Activated CD8-positive, alpha-beta memory T cell treated with anti-CD3 and anti-CD28 coated beads, Interleukin-2, amount 10 ng/mL, durations not matched to agents 7 days and 5 days (primary cell): ENCODE data around the gene EVPL. TPM values are rescaled to one million over a fixed set of nuclear protein-coding genes. Genes with fewer than 3 reads are reported as not detected.

ENCODE experiments used
- ATAC-seq: fragments of 150-1000 bp; cut with Tn5 transposase; one replicate; pipeline ENCODE4 v1.10.0; 2021; ENCODE audit warnings: moderate library complexity
- CTCF ChIA-PET: fragments of 350-600 bp; sonication (Branson Sonifier 250); formaldehyde crosslinking; loops from one replicate; lab custom pipeline; 2021; ENCODE audit warnings: antibody characterized with exemption; lab: Charles Lee
- DNase-seq: peaks from one replicate; pipeline ENCODE4 v3.0.0-alpha.2; 2020
- H3K27ac Mint-ChIP-seq: one replicate; pipeline ENCODE4 v1.8.0; 2021; ENCODE audit warnings: mild to moderate bottlenecking, mixed read lengths
- H3K27me3 Mint-ChIP-seq: one replicate; pipeline ENCODE4 v1.8.0; 2021; ENCODE audit warnings: mixed read lengths
- H3K36me3 Mint-ChIP-seq: one replicate; pipeline ENCODE4 v1.8.0; 2021; ENCODE audit warnings: mild to moderate bottlenecking, mixed read lengths
- H3K4me1 Mint-ChIP-seq: one replicate; pipeline ENCODE4 v1.8.0; 2021; ENCODE audit warnings: mixed read lengths
- H3K4me3 Mint-ChIP-seq: one replicate; pipeline ENCODE4 v1.8.0; 2021; ENCODE audit warnings: mild to moderate bottlenecking, moderate library complexity, mixed read lengths
- H3K9me3 Mint-ChIP-seq: one replicate; pipeline ENCODE4 v1.8.0; 2022; ENCODE audit warnings: low read depth, mixed read lengths
- total RNA-seq, 2 experiments: library from RNA; stranded (reverse); gene quantifications; one replicate each; pipeline ENCODE4 v1.2.3, GENCODE V29; 2021

The EVPL gene
- total RNA-seq, 2 experiments from 2014 or later: 0.03 TPM; not detected in 1

DNA sequence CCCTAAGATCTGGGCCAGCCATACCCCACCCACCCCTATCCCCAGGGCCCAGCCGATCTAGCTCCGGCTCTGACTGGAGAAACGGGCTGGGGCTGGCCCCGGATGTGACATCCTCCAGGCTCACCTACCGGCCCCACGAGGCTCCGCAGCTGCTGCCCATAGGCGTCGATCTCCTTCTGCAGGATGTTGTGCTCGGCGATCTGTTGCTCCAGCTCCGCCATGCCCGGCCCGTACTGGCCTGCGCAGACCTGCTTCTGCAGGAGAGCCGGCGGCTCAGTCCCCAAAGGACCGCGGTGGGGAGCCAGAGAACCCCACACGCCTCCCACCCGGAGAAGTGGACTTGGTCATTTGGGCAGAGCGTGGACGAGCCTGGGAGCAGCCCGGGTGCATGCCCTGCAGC, 4.8 kb downstream of the EVPL start:
- CTCF ChIA-PET: no interaction called here
- Mint-ChIP-seq H3K9me3 (no peaks in the 10 kb centered on the region), H3K4me3 (no peak overlapping the region), H3K27ac (no peak overlapping the region), H3K4me1 (peaks cover 2% of the 10 kb centered on the region), H3K36me3 (no peaks in the 10 kb centered on the region), H3K27me3 (no peaks in the 10 kb centered on the region)
- DNase-seq (no peak), ATAC-seq (no peak)

DNA sequence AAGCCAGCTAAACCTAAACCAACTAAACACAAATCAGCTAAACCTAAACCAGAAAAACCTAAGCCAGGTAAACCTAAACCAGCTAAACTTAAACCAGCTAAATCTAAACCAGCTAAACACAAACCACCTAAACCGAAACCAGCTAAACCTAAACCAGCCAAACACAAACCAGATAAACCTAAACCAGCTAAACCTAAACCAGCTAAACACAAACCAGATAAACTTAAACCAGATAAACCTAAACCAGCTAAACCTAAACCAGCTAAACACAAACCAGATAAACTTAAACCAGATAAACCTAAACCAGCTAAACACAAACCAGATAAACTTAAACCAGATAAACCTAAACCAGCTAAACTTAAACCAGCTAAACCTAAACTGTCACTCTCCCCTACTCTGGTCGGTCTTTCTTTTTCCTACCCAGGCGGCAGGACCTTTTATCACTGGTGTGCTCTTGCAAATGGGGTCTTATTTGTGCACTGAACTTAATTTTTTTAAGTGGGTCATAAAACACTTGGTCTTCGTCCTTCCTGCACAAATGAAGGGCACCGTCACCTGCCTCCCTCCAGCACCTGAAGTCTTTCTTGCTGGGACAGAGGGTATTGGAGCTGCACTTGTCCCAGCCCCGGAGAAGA, 7.2 kb downstream of the EVPL start:
- Mint-ChIP-seq H3K27me3 (no peaks in the 10 kb centered on the region), H3K36me3 (no peaks in the 10 kb centered on the region), H3K4me1 (peaks cover 2% of the 10 kb centered on the region), H3K27ac (no peak overlapping the region), H3K9me3 (no peaks in the 10 kb centered on the region), H3K4me3 (no peak overlapping the region)
- DNase-seq: no peak
- CTCF ChIA-PET: interaction anchor here (0.8 to 9.9 kb wide), 9 partner anchors 9 to 281 kb away, joined by 3 to 135 read pairs (median 4); partner anchors contain the start of genes CDK3 and EXOC7
- no peak for ATAC-seq

DNA sequence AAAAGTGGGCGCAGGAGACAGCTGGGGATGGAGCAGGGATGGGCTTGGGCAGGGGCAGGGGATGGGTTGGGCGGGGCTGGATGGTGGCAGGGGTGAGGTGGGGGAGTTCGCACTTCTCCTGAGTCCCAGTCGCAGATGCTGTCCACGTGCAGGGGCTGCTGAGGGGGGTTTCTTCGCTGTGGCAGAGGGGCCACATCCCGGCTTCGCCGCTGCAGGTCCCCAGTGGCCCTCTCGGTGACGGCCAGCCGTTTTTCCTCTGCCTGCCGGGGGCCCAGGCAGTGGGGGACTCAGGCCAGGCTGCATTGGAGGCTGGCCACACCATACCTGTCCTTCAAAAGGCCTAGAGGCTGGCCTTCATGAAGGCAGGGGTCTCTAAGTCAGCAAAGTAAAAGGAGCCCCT, 8.3 kb downstream of the EVPL start:
- Mint-ChIP-seq H3K4me3 (no peak overlapping the region), H3K27me3 (no peaks in the 10 kb centered on the region), H3K36me3 (no peaks in the 10 kb centered on the region), H3K27ac (no peak overlapping the region), H3K4me1 (peaks cover 6% of the 10 kb centered on the region), H3K9me3 (no peaks in the 10 kb centered on the region)
- DNase-seq: no peak
- no peak for ATAC-seq
- CTCF ChIA-PET: interaction anchor here (0.8 to 9.9 kb wide), 8 partner anchors 8 to 282 kb away, joined by 3 to 135 read pairs (median 4); partner anchors contain the start of genes CDK3 and EXOC7

DNA sequence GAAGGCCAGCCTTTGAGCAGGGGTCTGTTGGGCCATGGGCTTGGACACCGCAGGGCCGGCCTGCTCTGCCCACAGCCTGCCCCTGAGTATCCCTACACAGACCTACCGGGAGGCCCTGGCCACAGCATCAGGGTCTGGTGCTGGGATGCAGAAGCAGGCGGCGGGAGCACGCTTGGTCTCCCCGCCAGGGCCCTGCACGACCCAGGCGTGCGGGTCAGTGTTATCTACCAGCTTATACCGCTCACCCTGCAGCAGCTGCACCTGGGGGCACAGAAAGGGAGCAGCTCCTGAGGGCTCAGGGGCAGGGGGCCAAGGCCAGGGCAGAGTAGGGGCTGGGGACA, 8.8 kb downstream of the EVPL start:
- CTCF ChIA-PET: interaction anchor here (1.0 to 9.9 kb wide), 6 partner anchors 12 to 113 kb away, joined by 3 to 135 read pairs (median 10); partner anchors contain the start of gene CDK3

DNA sequence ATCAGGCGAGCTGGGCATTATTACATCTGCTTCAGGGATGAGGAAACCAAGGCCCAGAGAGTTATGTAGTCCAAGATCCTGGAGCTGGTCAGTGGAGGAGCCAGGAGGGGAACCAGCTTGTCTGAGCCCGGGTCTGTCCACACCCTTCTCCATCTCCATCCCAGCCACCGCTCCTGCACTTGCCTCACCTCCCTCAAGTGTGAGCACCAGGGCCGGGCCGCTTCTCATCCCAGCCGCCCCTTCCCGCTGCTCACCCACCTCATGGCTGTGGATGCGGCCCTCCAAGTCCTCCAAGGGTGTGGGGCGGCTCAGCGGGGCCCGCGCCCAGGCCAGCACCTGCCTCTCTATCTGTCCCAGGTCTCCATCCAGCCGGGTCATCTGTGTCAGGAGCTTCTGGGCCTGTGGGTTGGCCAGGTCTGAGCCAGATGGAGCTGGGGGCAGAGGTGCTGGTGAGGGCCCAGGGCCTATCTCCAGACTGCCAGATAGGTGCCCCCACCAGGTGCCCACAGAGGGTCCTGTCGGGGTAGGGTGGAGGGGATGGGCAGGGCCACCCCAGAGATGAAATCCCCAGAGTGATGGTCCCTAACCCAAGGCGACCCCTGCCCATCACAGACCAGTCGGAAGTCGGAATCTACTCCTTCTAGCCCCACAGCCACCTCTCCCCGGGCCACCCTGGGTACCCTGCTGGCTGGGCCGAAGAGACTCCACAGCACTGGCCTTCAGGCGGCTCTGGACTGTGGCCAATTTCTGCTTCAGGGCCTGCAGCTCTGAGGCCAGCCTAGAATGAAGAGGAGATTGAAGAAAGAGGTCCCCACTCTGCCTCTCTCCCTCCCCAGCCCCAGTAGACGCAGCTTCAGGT, 9.4 kb downstream of the EVPL start:
- Mint-ChIP-seq H3K4me1 (peaks cover 6% of the 10 kb centered on the region), H3K27me3 (no peaks in the 10 kb centered on the region), H3K36me3 (no peaks in the 10 kb centered on the region), H3K4me3 (no peak overlapping the region), H3K9me3 (no peaks in the 10 kb centered on the region), H3K27ac (no peak overlapping the region)
- CTCF ChIA-PET: interaction anchor here (1.0 to 9.9 kb wide), 5 partner anchors 10 to 91 kb away, joined by 3 to 135 read pairs (median 6); partner anchors contain the start of gene CDK3
- ATAC-seq (no peak), DNase-seq (no peak)

More for the DNA sequence above, 8.8 kb downstream of the EVPL start:
- H3K27me3 Mint-ChIP-seq: no peaks in the 10 kb centered on the region
- H3K9me3 Mint-ChIP-seq: no peaks in the 10 kb centered on the region
- peaks cover 6% of the 10 kb centered on the region for H3K4me1 Mint-ChIP-seq
- no peak overlapping the region for H3K27ac Mint-ChIP-seq
- ATAC-seq: no peak
- H3K4me3 Mint-ChIP-seq: no peak overlapping the region
- H3K36me3 Mint-ChIP-seq: no peaks in the 10 kb centered on the region
- DNase-seq: no peak

DNA sequence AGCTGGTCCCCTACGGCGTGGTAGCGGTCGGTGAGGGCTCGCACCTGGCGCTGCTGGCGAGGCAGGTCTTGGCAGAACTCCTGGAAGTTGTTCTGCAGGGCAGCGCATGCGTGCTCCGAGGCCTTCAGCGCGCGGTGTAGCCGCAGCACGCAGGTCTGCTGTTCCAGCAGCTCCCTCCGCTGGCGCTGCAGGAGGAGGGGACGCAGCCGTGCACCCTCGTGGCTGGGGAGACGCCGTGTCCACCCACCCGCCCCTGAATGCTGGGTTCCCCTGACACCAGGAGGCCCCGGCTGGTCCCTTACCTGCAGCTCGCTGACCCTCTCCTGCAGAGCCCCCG, 12.2 kb downstream of the EVPL start:
- Mint-ChIP-seq H3K27ac (no peak overlapping the region), H3K4me1 (peaks cover 6% of the 10 kb centered on the region), H3K36me3 (no peaks in the 10 kb centered on the region), H3K27me3 (no peaks in the 10 kb centered on the region), H3K4me3 (no peak overlapping the region), H3K9me3 (no peaks in the 10 kb centered on the region)
- DNase-seq: no peak
- no peak for ATAC-seq
- CTCF ChIA-PET: interaction anchor here (0.7 to 9.9 kb wide), 56 partner anchors 14 to 383 kb away, joined by 3 to 135 read pairs (median 5); partner anchors contain the start of genes CDK3, EXOC7, FOXJ1 and PRPSAP1

DNA sequence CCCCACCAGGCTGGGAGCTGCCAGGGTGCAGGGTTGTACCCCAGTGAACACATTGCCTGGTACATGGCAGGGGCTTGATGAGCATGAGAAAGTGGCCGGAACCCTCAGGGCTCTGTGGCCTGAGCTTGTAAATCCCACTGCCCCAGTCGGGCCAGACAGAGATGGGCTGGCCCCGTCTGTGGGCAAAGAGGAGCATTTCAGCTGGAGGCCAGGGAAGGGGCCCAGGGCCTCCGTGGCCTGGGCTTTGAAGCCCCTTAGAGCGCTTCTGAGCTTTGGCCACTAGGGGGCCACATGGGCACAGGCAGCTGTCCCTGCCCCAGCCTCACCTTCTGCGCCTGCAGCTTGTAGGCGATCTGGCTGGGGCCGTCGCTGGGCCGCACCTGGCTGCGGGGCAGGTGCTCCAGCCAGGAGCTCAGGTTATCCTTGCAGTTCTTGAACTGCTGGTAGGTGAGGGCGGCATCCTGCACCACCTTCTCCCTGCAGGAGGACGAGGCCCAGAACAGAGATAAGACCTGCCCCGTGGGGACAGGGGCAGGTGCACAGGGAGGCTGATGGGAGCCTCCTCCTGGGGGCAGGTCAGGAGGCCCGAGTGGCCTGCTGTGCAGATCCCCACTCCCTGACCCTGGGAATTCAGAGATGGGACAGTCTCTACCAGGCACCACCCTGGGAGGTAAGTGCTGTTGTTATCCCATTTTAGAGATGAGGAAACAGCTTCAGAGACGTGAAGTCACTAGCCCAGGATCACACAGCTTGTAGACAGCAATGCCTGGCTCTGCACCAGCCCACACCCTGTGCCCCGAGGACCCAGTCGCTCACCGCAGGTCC, 12.8 kb downstream of the EVPL start:
- Mint-ChIP-seq H3K9me3 (no peaks in the 10 kb centered on the region), H3K27ac (no peak overlapping the region), H3K27me3 (no peaks in the 10 kb centered on the region), H3K4me3 (no peak overlapping the region), H3K4me1 (peaks cover 4% of the 10 kb centered on the region), H3K36me3 (no peaks in the 10 kb centered on the region)
- peak; percentile 98 for ATAC-seq
- DNase-seq: peak; percentile 85
- CTCF ChIA-PET: interaction anchor here (0.6 to 9.9 kb wide), 79 partner anchors 14 to 598 kb away, joined by 3 to 135 read pairs (median 5); partner anchors contain the start of genes CDK3, EXOC7, FOXJ1 and PRPSAP1

DNA sequence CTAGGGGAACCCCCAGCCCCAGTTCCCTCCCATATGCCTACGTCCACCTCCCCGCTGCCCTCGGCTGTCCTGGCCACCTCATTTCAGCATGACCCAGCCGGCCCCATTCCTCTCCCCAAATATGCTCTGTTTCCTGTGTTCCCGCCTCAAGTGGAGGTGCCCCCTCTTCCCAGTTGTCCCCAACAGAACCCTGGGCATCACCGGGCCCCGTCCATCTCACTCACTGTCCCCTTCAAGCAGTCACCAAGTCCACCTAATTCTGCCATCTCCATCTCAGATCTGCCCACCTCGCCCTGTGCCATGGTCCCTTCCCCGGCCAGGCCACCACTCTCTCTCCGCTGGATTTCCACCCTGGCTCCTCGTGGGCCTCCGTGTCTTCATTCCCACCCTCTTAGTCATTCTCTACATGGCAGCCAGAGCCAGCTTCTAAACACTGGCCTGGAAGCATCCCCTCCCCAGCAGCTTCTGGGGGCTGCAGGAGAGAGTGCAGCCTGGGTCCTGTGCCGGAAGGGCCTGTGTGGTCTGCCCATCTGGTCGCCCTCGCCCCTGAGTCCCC, 13.7 kb downstream of the EVPL start:
- no peaks in the 10 kb centered on the region for H3K27me3 Mint-ChIP-seq
- no peaks in the 10 kb centered on the region for H3K9me3 Mint-ChIP-seq
- H3K27ac Mint-ChIP-seq: no peak overlapping the region
- H3K4me1 Mint-ChIP-seq: peaks cover 4% of the 10 kb centered on the region
- CTCF ChIA-PET: interaction anchor here (0.6 to 9.9 kb wide), 58 partner anchors 13 to 599 kb away, joined by 3 to 135 read pairs (median 5); partner anchors contain the start of genes CDK3, EXOC7, FOXJ1 and PRPSAP1
- no peaks in the 10 kb centered on the region for H3K36me3 Mint-ChIP-seq
- DNase-seq: no peak
- no peak for ATAC-seq
- H3K4me3 Mint-ChIP-seq: no peak overlapping the region

DNA sequence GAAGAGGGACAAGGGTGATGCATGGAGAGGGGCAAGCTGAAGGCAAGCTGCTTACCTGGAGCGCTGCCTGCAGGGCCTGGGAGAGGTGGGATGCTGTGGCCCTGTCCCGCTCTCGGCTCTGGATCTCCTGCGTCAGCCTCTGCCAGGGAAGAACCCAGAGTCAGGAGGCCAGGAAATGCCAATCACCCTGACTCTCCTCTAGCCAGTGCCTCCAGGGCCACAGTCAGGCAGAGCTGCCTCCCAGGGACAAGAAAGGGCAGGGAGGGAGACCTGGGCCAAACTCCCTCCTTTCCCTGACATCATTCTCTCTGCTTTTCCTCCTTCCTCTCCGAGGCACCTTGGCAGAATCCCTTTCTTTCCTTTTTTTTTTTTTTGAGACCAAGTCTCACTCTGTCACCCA, 15.2 kb downstream of the EVPL start:
- no peak overlapping the region for H3K27ac Mint-ChIP-seq
- H3K4me1 Mint-ChIP-seq: peaks cover 4% of the 10 kb centered on the region
- no peaks in the 10 kb centered on the region for H3K27me3 Mint-ChIP-seq
- CTCF ChIA-PET: interaction anchor here (0.9 to 9.9 kb wide), 10 partner anchors 11 to 329 kb away, joined by 3 to 135 read pairs (median 9); partner anchors contain the start of genes CDK3, EXOC7 and MRPL38
- H3K9me3 Mint-ChIP-seq: no peaks in the 10 kb centered on the region
- no peaks in the 10 kb centered on the region for H3K36me3 Mint-ChIP-seq
- DNase-seq (no peak), ATAC-seq (no peak)
- H3K4me3 Mint-ChIP-seq: no peak overlapping the region

DNA sequence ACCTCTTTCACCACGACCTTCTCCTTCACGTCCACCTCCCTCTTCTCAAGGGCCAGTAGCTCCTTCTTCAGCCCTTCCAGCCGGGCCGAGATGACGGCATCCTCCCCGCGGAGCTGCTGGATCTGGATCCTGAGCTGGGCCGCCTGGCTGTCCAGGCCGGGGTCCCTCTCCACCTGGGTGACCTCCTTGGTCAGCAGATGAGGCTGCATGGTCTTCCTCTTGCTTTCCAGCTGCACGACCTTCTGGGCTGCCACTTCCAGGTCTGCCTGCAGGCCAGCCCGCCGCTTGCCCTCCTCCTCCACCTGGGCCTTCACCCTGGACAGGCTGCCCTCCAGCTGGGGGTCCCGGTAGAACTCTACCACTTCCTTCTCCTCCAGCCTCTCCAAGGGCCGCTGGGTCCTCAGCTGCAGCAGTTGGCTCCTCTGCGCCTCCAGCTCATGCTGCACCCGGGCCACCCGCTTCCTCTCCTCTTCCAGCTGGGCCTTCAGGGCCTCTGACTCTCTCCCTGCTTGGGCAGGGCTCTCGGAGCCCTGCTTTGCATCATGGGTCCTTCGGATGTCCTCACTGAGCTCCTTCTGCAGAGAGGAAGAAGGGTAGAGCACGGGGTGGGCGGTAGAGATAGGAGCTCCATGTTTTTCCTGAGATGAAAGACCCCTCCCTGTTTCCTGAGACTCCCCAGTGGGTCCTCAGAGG, 17.0 kb downstream of the EVPL start:
- ATAC-seq: no peak
- Mint-ChIP-seq H3K27me3 (no peaks in the 10 kb centered on the region), H3K4me3 (no peak overlapping the region), H3K27ac (no peak overlapping the region), H3K36me3 (no peaks in the 10 kb centered on the region), H3K4me1 (peaks cover 4% of the 10 kb centered on the region), H3K9me3 (no peaks in the 10 kb centered on the region)
- DNase-seq: no peak
- CTCF ChIA-PET: interaction anchor here (1.0 to 4.9 kb wide), 10 partner anchors 9 to 292 kb away, joined by 3 to 29 read pairs (median 5); partner anchors contain the start of genes CDK3, EXOC7 and MRPL38

DNA sequence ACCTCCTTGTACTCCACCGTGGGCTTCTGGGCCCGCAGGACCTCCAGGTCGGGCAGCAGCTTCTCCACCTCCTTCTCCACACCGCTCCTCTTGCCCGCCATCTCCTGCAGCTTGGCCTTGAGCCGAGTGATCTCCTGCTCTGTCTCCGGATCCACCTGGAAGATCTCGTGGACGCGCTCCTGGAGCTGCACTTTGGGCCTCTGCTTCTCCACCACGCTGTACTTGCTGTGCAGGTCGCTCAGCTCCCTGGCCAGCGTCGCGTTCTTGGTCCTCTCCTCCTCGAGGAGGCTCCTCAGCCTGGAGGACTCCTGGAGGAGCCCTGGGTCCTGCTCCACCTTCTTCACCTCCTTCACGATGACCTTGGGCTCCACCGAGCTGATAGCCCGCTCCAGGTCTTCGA, 17.7 kb downstream of the EVPL start:
- no peak for DNase-seq
- H3K36me3 Mint-ChIP-seq: no peaks in the 10 kb centered on the region
- no peaks in the 10 kb centered on the region for H3K27me3 Mint-ChIP-seq
- no peak for ATAC-seq
- CTCF ChIA-PET: interaction anchor here (1.0 to 4.9 kb wide), 7 partner anchors 9 to 289 kb away, joined by 4 to 29 read pairs (median 12); partner anchors contain the start of genes CDK3, EXOC7 and MRPL38
- H3K4me1 Mint-ChIP-seq: peaks cover 4% of the 10 kb centered on the region
- H3K4me3 Mint-ChIP-seq: no peak overlapping the region
- no peaks in the 10 kb centered on the region for H3K9me3 Mint-ChIP-seq
- no peak overlapping the region for H3K27ac Mint-ChIP-seq
